ENCODE data around the gene HECTD1. TPM values are rescaled to one million over a fixed set of nuclear protein-coding genes. Genes with fewer than 3 reads are reported as not detected.

The HECTD1 gene
- polyA plus RNA-seq, 1 experiment: 70.5 TPM

DNA sequence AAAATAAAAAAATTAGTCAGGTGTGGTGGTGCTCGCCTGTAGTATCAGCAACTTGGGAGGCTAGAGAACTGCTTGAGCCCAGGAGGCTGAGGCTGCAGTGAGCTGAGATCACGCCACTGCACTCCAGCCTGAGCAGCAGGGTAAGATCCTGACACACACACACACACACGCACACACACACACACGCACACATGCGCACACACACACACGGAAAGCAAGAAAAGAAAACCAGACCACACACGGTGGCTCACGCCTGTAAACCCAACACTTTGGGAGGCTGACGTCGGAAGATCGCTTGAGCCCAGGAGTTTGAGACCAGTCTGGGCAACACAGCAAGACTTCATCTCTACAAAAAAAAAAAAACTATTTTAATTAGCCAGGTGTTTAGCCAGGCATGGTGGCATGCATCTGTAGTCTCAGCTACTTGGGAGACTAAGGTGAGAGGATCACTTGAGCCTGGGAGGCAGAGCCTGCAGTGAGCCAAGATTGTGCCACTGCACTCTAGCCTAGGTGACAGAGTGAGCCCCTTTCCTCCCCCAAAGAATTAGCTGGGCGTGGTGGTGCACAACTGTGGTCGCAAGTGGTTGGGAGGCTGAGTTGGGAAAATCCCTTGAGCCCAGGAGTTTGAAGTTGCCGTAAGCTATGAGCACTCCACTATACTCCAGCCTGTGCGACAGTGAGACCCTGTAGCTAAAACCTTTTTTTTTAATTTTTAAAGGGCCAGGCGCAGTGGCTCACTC is 44.5 kb downstream of the HECTD1 start:
- H3K4me3 ChIP-seq (ENCODE audit: low read depth, low read length): no peak overlapping the region
- TF ChIP-seq, protein P1, sequence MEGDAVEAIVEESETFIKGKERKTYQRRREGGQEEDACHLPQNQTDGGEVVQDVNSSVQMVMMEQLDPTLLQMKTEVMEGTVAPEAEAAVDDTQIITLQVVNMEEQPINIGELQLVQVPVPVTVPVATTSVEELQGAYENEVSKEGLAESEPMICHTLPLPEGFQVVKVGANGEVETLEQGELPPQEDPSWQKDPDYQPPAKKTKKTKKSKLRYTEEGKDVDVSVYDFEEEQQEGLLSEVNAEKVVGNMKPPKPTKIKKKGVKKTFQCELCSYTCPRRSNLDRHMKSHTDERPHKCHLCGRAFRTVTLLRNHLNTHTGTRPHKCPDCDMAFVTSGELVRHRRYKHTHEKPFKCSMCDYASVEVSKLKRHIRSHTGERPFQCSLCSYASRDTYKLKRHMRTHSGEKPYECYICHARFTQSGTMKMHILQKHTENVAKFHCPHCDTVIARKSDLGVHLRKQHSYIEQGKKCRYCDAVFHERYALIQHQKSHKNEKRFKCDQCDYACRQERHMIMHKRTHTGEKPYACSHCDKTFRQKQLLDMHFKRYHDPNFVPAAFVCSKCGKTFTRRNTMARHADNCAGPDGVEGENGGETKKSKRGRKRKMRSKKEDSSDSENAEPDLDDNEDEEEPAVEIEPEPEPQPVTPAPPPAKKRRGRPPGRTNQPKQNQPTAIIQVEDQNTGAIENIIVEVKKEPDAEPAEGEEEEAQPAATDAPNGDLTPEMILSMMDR (IDR thresholded peaks at IDR 0.05; ENCODE audit: insufficient read depth, low read depth, low read length): no peak
- no peaks in the 10 kb centered on the region for H3K27me3 ChIP-seq (ENCODE audit: control insufficient read depth, insufficient read depth, low read length)
- ChIA-PET POLR2A (no interaction called here), CTCF (interaction anchor here (0.6 to 0.7 kb wide), 2 partner anchors 66 to 161 kb away, joined by 3 to 4 read pairs; no protein-coding TSS in a partner anchor)
- DNase-seq (ENCODE audit: low read depth): no peak
- peaks cover 11% of the 10 kb centered on the region for H3K36me3 ChIP-seq (ENCODE audit: control insufficient read depth, insufficient read depth, low read length)

DNA sequence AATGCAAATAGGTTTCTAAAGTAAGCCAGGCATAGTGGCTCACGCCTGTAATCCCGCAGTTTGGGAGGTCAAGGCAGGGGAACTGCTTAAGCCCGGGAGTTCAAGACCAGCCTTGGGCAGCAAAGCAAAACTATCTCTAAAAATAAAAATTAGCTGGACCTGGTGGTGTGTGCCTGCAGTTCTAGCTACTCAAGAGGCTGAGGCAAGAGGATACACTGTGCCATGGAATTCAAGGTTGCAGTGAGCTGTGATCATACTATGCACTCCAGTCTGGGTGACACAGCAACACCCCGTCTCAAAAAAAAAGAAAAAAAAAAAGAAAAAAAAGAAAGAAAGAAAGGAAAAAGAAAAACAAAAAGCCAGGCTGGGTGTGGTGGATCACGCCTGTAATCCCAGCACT is 46.3 kb downstream of the HECTD1 start:
- H3K27me3 ChIP-seq (ENCODE audit: control insufficient read depth, insufficient read depth, low read length): no peaks in the 10 kb centered on the region
- POLR2A ChIA-PET: no interaction called here
- TF ChIP-seq, protein P1 (IDR thresholded peaks at IDR 0.05; ENCODE audit: insufficient read depth, low read depth, low read length): no peak
- peaks cover 6% of the 10 kb centered on the region for H3K36me3 ChIP-seq (ENCODE audit: control insufficient read depth, insufficient read depth, low read length)
- no peak for DNase-seq (ENCODE audit: low read depth)
- no peak overlapping the region for H3K4me3 ChIP-seq (ENCODE audit: low read depth, low read length)
- CTCF ChIA-PET: no interaction called here

DNA sequence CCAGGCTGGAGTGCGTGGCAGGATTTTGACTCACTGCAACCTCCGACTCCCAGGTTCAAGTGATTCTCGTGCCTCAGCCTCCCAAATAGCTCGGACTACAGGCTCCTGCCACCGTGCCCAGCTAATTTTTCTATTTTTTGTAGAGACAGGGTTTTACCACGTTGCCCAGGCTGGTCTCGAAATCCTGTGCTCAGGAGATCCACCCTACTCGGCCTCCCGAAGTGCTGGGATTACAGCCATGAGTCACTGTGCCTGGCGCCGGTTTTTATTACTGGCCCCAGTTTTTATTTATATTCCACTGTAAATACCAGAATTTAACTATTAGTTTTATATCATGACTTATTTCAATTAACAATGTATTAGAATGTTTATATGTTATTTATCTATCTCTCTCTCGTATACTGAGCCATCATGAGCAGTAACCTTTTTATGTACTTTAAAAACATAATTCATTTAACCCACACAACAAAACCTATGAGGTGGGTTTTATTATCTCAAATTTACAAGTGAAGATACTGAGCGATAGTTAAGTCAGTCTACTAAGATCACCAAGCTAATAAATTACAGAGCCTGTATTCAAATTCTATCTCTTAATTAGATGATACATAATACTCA is 47.8 kb downstream of the HECTD1 start:
- CTCF ChIA-PET: no interaction called here
- TF ChIP-seq, protein P1 (IDR thresholded peaks at IDR 0.05; ENCODE audit: insufficient read depth, low read depth, low read length): no peak
- Histone ChIP-seq H3K27me3 (ENCODE audit: control insufficient read depth, insufficient read depth, low read length) (no peaks in the 10 kb centered on the region), H3K4me3 (ENCODE audit: low read depth, low read length) (no peak overlapping the region), H3K36me3 (ENCODE audit: control insufficient read depth, insufficient read depth, low read length) (peaks cover 6% of the 10 kb centered on the region)
- DNase-seq (ENCODE audit: low read depth): peak; percentile 36
- POLR2A ChIA-PET: no interaction called here

DNA sequence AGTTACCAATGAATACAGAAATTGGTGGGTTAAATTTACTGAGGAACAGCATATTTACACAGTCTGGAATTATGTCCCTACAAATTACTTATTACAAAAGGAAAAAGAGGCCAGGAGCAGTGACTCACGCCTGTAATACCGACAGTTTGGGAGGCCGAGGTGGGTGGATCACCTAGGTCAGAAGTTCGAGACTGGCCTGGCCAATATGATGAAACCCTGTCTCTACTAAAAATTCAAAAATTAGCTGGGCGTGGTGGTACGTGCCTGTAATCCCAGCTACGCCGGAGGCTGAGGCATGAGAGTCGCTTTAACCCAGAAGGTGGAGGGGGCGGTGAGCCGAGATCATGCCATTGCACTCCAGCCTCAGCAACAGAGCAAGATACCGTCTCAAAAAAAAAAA is 52.6 kb downstream of the HECTD1 start:
- peaks cover 3% of the 10 kb centered on the region; the same call in 1 of the 2 replicates for H3K36me3 ChIP-seq (ENCODE audit: control insufficient read depth, insufficient read depth, low read length)
- no peak for DNase-seq (ENCODE audit: low read depth)
- H3K27me3 ChIP-seq (ENCODE audit: control insufficient read depth, insufficient read depth, low read length): no peaks in the 10 kb centered on the region
- ChIA-PET CTCF (interaction anchor here (1.0 kb wide), 1 partner anchor 27 kb away, joined by 3 read pairs; no protein-coding TSS in a partner anchor), POLR2A (no interaction called here)
- H3K4me3 ChIP-seq (ENCODE audit: low read depth, low read length): no peak overlapping the region
- TF ChIP-seq, protein P1 (IDR thresholded peaks at IDR 0.05; ENCODE audit: insufficient read depth, low read depth, low read length): no peak

DNA sequence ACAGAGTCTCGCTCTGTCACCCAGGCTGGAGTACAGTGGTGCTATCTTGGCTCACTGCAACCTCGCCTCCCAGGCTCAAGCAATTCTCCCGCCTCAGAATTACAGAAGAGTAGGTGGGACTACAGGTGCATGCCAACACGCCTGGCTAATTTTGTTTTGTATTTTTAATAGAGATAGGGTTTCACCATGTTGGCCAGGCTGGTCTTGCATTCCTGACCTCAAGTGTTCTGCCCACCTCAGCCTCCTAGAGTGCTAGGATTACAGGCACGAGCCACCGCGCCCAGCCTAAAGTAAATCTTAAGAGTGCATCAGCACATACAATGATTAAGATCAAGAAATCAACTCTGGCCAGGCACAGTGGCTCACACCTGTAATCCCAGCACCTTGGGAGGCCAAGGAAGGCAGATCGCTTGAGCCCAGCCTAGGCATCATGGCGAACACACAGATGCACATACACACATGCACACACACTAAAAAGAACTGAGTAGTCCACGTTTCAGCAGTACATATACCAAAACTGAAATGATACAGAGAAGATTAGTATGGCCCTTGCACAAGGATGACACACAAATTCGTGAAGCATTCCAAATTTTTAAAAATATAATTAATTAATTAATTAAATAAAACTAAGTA is 65.0 kb downstream of the HECTD1 start:
- DNase-seq (ENCODE audit: low read depth): no peak
- TF ChIP-seq, protein P1 (IDR thresholded peaks at IDR 0.05; ENCODE audit: insufficient read depth, low read depth, low read length): no peak
- CTCF ChIA-PET: no interaction called here
- Histone ChIP-seq H3K4me3 (ENCODE audit: low read depth, low read length) (no peak overlapping the region), H3K27me3 (ENCODE audit: control insufficient read depth, insufficient read depth, low read length) (no peaks in the 10 kb centered on the region), H3K36me3 (ENCODE audit: control insufficient read depth, insufficient read depth, low read length) (peaks cover 3% of the 10 kb centered on the region; the same call in 1 of the 2 replicates)
- POLR2A ChIA-PET: no interaction called here

Measured in BJ (cell line).